ENCODE measurements around the gene NSF.
"Not testable (repeated sequence)": the region's sequence is repeated elsewhere in the genome, so short reads cannot be mapped to it uniquely, and the experiment has no call there.

DNA sequence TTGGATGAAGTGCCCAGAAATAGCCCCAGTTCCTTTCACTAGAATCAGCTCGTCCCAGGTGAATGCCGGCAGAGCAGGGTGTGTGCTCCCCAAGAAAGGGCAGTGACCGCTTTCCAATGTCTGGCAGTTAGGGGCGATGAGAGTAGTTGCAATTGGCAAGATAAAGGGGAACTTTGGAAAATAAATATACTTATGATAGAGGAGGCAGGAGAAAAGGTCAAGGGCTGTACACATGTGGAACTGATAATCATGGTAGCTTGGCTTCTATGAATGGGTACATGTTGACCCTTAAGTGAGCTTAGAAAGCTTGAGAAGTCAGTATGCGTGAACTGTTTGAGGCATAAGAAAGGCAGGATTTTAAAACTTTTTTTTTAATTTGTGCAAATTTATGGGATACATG is 75.5 kb downstream of the NSF start:
- TF ChIP-seq, protein P1, sequence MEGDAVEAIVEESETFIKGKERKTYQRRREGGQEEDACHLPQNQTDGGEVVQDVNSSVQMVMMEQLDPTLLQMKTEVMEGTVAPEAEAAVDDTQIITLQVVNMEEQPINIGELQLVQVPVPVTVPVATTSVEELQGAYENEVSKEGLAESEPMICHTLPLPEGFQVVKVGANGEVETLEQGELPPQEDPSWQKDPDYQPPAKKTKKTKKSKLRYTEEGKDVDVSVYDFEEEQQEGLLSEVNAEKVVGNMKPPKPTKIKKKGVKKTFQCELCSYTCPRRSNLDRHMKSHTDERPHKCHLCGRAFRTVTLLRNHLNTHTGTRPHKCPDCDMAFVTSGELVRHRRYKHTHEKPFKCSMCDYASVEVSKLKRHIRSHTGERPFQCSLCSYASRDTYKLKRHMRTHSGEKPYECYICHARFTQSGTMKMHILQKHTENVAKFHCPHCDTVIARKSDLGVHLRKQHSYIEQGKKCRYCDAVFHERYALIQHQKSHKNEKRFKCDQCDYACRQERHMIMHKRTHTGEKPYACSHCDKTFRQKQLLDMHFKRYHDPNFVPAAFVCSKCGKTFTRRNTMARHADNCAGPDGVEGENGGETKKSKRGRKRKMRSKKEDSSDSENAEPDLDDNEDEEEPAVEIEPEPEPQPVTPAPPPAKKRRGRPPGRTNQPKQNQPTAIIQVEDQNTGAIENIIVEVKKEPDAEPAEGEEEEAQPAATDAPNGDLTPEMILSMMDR (IDR thresholded peaks at IDR 0.05) = not testable (repeated sequence)
- not testable (repeated sequence) for TF ChIP-seq POLR2A (IDR thresholded peaks at IDR 0.05)
